ENCODE measurements around the gene TCF23.
"Not testable (repeated sequence)": the region's sequence is repeated elsewhere in the genome, so short reads cannot be mapped to it uniquely, and the experiment has no call there.

TCF23 gene

GRCh38 chr2:27148801-27149439 lies at the start of gene TCF23:
TCF23 (plus strand) TSS chr2:27149004; CDS start chr2:27149134, 130 bp downstream.
- no peak for DNase-seq (ENCODE audit: low read depth in 2 of 2)

GRCh38 chr2:27099334-27099955 lies 49.4 kb upstream of the TCF23 start:
- no peak for DNase-seq (ENCODE audit: low read depth in 2 of 2)

- no peak for DNase-seq (ENCODE audit: low read depth in 2 of 2)
Measured at GRCh38 chr2:27100036-27100435, 48.8 kb upstream of the TCF23 start.

- DNase-seq (ENCODE audit: low read depth in 2 of 2): no peak
Measured at GRCh38 chr2:27102329-27102728, 46.5 kb upstream of the TCF23 start.

- no peak for DNase-seq (ENCODE audit: low read depth in 2 of 2)
Measured at GRCh38 chr2:27105981-27106380, 42.8 kb upstream of the TCF23 start.

- DNase-seq (ENCODE audit: low read depth in 2 of 2): no peak
Measured at GRCh38 chr2:27108221-27108620, 40.6 kb upstream of the TCF23 start.

GRCh38 chr2:27109083-27109482 lies 39.7 kb upstream of the TCF23 start:
- no peak for DNase-seq (ENCODE audit: low read depth in 2 of 2)

GRCh38 chr2:27110603-27111352 lies 38.0 kb upstream of the TCF23 start:
- not testable (repeated sequence) for DNase-seq (ENCODE audit: low read depth in 2 of 2)

- not testable (repeated sequence) for DNase-seq (ENCODE audit: low read depth in 2 of 2)
Measured at GRCh38 chr2:27111392-27112078, 37.3 kb upstream of the TCF23 start.

- no peak for DNase-seq (ENCODE audit: low read depth in 2 of 2)
Measured at GRCh38 chr2:27115519-27115918, 33.3 kb upstream of the TCF23 start.

- DNase-seq (ENCODE audit: low read depth in 2 of 2): no peak
Measured at GRCh38 chr2:27117995-27118524, 30.7 kb upstream of the TCF23 start.

GRCh38 chr2:27118525-27119329 lies 30.1 kb upstream of the TCF23 start, which contains the start of gene CGREF1:
CGREF1 (minus strand) TSS chr2:27119128; CDS start chr2:27104366, 14,762 bp downstream.
- DNase-seq (ENCODE audit: low read depth in 2 of 2): no peak

GRCh38 chr2:27119330-27119670 lies 29.5 kb upstream of the TCF23 start:
- DNase-seq (ENCODE audit: low read depth in 2 of 2): not testable (repeated sequence)

- no peak for DNase-seq (ENCODE audit: low read depth in 2 of 2)
Measured at GRCh38 chr2:27121906-27122305, 26.9 kb upstream of the TCF23 start.

- no peak for DNase-seq (ENCODE audit: low read depth in 2 of 2)
Measured at GRCh38 chr2:27122791-27123190, 26.0 kb upstream of the TCF23 start.

- peak in 1 of 2 donors; percentile 42 for DNase-seq (ENCODE audit: low read depth in 2 of 2)
Measured at GRCh38 chr2:27123302-27124150, 25.3 kb upstream of the TCF23 start, which contains the start of gene ABHD1. ABHD1 (plus strand) TSS chr2:27123815; CDS start chr2:27123949, 134 bp downstream.

- no peak for DNase-seq (ENCODE audit: low read depth in 2 of 2)
Measured at GRCh38 chr2:27125104-27125503, 23.7 kb upstream of the TCF23 start.

- no peak for DNase-seq (ENCODE audit: low read depth in 2 of 2)
Measured at GRCh38 chr2:27126252-27126710, 22.5 kb upstream of the TCF23 start.

GRCh38 chr2:27127883-27128667 lies 20.7 kb upstream of the TCF23 start:
- DNase-seq (ENCODE audit: low read depth in 2 of 2): no peak

Measured in stimulated activated CD4-positive, alpha-beta T cell treated with anti-CD3 and anti-CD28 coated beads, Interleukin-15, amount 100 ng/mL, for 48 hours (primary cell).